Activated CD4-positive, alpha-beta T cell treated with anti-CD3 and anti-CD28 coated beads for 36 hours (primary cell): Measurements from ENCODE around the gene TMEM62. TPM values are rescaled to one million over a fixed set of nuclear protein-coding genes. Genes with fewer than 3 reads are reported as not detected.

Experiments
- ATAC-seq: fragments of 200-7000 bp; cut with Tn5 transposase; one replicate; pipeline ENCODE4 v1.10.0; 2021; ENCODE audit warnings: mild to moderate bottlenecking, moderate library complexity
- CTCF ChIA-PET: fragments of 350-600 bp; sonication (Branson Sonifier 250); formaldehyde crosslinking; loops from one replicate; lab custom pipeline; 2021; ENCODE audit warnings: antibody characterized with exemption; lab: Charles Lee
- POLR2A ChIA-PET: fragments of 350-600 bp; sonication (Branson Sonifier 250); formaldehyde crosslinking; loops from one replicate; lab custom pipeline; 2021; ENCODE audit warnings: antibody characterized with exemption, inconsistent platforms; lab: Charles Lee
- DNase-seq: peaks from one replicate; pipeline ENCODE4 v3.0.0-alpha.2; 2020
- H3K27ac Mint-ChIP-seq: one replicate; pipeline ENCODE4 v1.8.0; 2021; ENCODE audit warnings: mixed read lengths
- H3K27me3 Mint-ChIP-seq: one replicate; pipeline ENCODE4 v1.8.0; 2021; ENCODE audit warnings: mixed read lengths
- H3K36me3 Mint-ChIP-seq: one replicate; pipeline ENCODE4 v1.8.0; 2021; ENCODE audit warnings: low read depth, mixed read lengths
- H3K4me1 Mint-ChIP-seq: one replicate; pipeline ENCODE4 v1.8.0; 2021; ENCODE audit warnings: mixed read lengths
- H3K4me3 Mint-ChIP-seq: one replicate; pipeline ENCODE4 v1.8.0; 2021; ENCODE audit warnings: mild to moderate bottlenecking, moderate library complexity, mixed read lengths
- H3K9me3 Mint-ChIP-seq: one replicate; pipeline ENCODE4 v1.8.0; 2021; ENCODE audit warnings: low read depth, mixed read lengths
- intact Hi-C, 2 experiments: fragments of 100-400 bp; cut with DNase I in 1 of 2; cut with micrococcal nuclease in 1 of 2; formaldehyde crosslinking; loops; one replicate each; pipeline versions ENCODE4 v1.14.2 to v1.15.1; 2022 to 2024; cut with DNase I, micrococcal nuclease
- total RNA-seq, 2 experiments: library from RNA; stranded (reverse); gene quantifications; one replicate each; pipeline ENCODE4 v1.2.3, GENCODE V29; 2021

Gene TMEM62
- total RNA-seq, 2 experiments from 2014 or later, result 10.9 to 12.9 TPM

GRCh38 chr15:43100971-43101370 is 32.4 kb upstream of the TMEM62 start:
- intact Hi-C loops, result loop anchor here in 1 of 2 experiments (10.0 kb wide), 1 partner anchor 526 kb away; the partner anchor contains the start of gene STARD9
- Mint-ChIP-seq H3K4me1 (peaks cover 68% of the 10 kb centered on the region), H3K36me3 (peaks cover 46% of the 10 kb centered on the region), H3K9me3 (no peaks in the 10 kb centered on the region), H3K4me3 (no peak overlapping the region), H3K27ac (no peak overlapping the region), H3K27me3 (no peaks in the 10 kb centered on the region)
- ChIA-PET POLR2A (no interaction called here), CTCF (interaction anchor here (0.6 kb wide), 1 partner anchor 793 kb away, joined by 3 read pairs; no protein-coding TSS in a partner anchor)
- DNase-seq, result no peak
- ATAC-seq, result no peak

GRCh38 chr15:43102187-43102586 is 31.2 kb upstream of the TMEM62 start:
- Mint-ChIP-seq H3K4me3 (no peak overlapping the region), H3K27ac (no peak overlapping the region), H3K4me1 (peaks cover 63% of the 10 kb centered on the region), H3K9me3 (no peaks in the 10 kb centered on the region), H3K36me3 (peaks cover 42% of the 10 kb centered on the region), H3K27me3 (no peaks in the 10 kb centered on the region)
- ATAC-seq (no peak), DNase-seq (no peak)
- ChIA-PET CTCF (interaction anchor here (0.8 kb wide), 1 partner anchor 102 kb away, joined by 3 read pairs; no protein-coding TSS in a partner anchor), POLR2A (no interaction called here)
- intact Hi-C loops, result loop anchor here in 1 of 2 experiments (10.0 kb wide), 1 partner anchor 527 kb away; the partner anchor contains the start of gene STARD9

- no peak for DNase-seq
- Mint-ChIP-seq H3K27ac (no peak overlapping the region), H3K4me1 (peaks cover 52% of the 10 kb centered on the region), H3K36me3 (peaks cover 35% of the 10 kb centered on the region), H3K4me3 (no peak overlapping the region), H3K27me3 (no peaks in the 10 kb centered on the region), H3K9me3 (no peaks in the 10 kb centered on the region)
- ChIA-PET POLR2A (interaction anchor here (0.5 kb wide), 1 partner anchor 634 kb away, joined by 3 read pairs; no protein-coding TSS in a partner anchor), CTCF (no interaction called here)
- ATAC-seq, result no peak
- intact Hi-C loops, result loop anchor here in 1 of 2 experiments (10.0 kb wide), 1 partner anchor 529 kb away; the partner anchor contains the start of gene STARD9
Observed at GRCh38 chr15:43103907-43104306, 29.5 kb upstream of the TMEM62 start.

GRCh38 chr15:43104426-43104825 is 29.0 kb upstream of the TMEM62 start:
- POLR2A ChIA-PET, result interaction anchor here (0.5 kb wide), 1 partner anchor 633 kb away, joined by 3 read pairs; no protein-coding TSS in a partner anchor

GRCh38 chr15:43105077-43105736 is 28.2 kb upstream of the TMEM62 start:
- CTCF ChIA-PET, result no interaction called here

More at GRCh38 chr15:43104426-43104825, 29.0 kb upstream of the TMEM62 start:
- Mint-ChIP-seq H3K9me3 (no peaks in the 10 kb centered on the region), H3K27ac (no peak overlapping the region), H3K4me1 (peaks cover 52% of the 10 kb centered on the region), H3K27me3 (no peaks in the 10 kb centered on the region), H3K36me3 (peaks cover 35% of the 10 kb centered on the region), H3K4me3 (peak overlapping the region; percentile 32)
- intact Hi-C loops, result loop anchor here in 1 of 2 experiments (10.0 kb wide), 1 partner anchor 530 kb away; the partner anchor contains the start of gene STARD9
- CTCF ChIA-PET, result no interaction called here
- DNase-seq, result no peak
- no peak for ATAC-seq

GRCh38 chr15:43105778-43106485 is 27.5 kb upstream of the TMEM62 start, which contains the start of gene UBR1:
UBR1 (minus strand) TSS chr15:43106038; CDS start chr15:43106022, 16 bp downstream.
- H3K4me1 Mint-ChIP-seq, result peaks cover 41% of the 10 kb centered on the region
- ChIA-PET POLR2A (no interaction called here), CTCF (interaction anchor here (0.7 to 2.4 kb wide), 6 partner anchors 8 to 371 kb away, joined by 3 to 7 read pairs (median 4); no protein-coding TSS in a partner anchor)
- peaks cover 24% of the 10 kb centered on the region for H3K36me3 Mint-ChIP-seq
- intact Hi-C loops, result loop anchor here (1.0 to 10.0 kb wide), 12 partner anchors 17 to 641 kb away; partner anchors contain the start of genes CCNDBP1 (in 1 of the 2), CDAN1 (in 1 of the 2), LCMT2 (in 1 of the 2) and PDIA3 (in 1 of the 2)
- ATAC-seq (peak; percentile 94), DNase-seq (peak; percentile 95)
- H3K4me3 Mint-ChIP-seq, result peak within 1 kb of the TSS; percentile 93
- H3K27ac Mint-ChIP-seq, result peak within 1 kb of the TSS; percentile 96
- H3K27me3 Mint-ChIP-seq, result no peaks in the 10 kb centered on the region
- H3K9me3 Mint-ChIP-seq, result no peaks in the 10 kb centered on the region

More at GRCh38 chr15:43105077-43105736, 28.2 kb upstream of the TMEM62 start:
- H3K4me3 Mint-ChIP-seq, result peak overlapping the region; percentile 93
- peak; percentile 45 for DNase-seq
- H3K27me3 Mint-ChIP-seq, result no peaks in the 10 kb centered on the region
- peaks cover 48% of the 10 kb centered on the region for H3K4me1 Mint-ChIP-seq
- no peaks in the 10 kb centered on the region for H3K9me3 Mint-ChIP-seq
- intact Hi-C loops, result loop anchor here in 1 of 2 experiments (5.0 to 10.0 kb wide), 2 partner anchors 530 to 642 kb away; partner anchors contain the start of genes PDIA3 and STARD9
- peak overlapping the region; percentile 96 for H3K27ac Mint-ChIP-seq
- H3K36me3 Mint-ChIP-seq, result peaks cover 31% of the 10 kb centered on the region
- POLR2A ChIA-PET, result no interaction called here
- peak; percentile 47 for ATAC-seq

GRCh38 chr15:43106486-43106829 is 26.9 kb upstream of the TMEM62 start:
- ATAC-seq (no peak), DNase-seq (no peak)
- intact Hi-C loops, result loop anchor here (1.0 to 10.0 kb wide), 12 partner anchors 16 to 641 kb away; partner anchors contain the start of genes CCNDBP1 (in 1 of the 2), CDAN1 (in 1 of the 2), LCMT2 (in 1 of the 2) and PDIA3 (in 1 of the 2)
- H3K4me1 Mint-ChIP-seq, result peaks cover 36% of the 10 kb centered on the region
- no peaks in the 10 kb centered on the region for H3K27me3 Mint-ChIP-seq
- POLR2A ChIA-PET, result no interaction called here
- peak overlapping the region; percentile 96 for H3K27ac Mint-ChIP-seq
- CTCF ChIA-PET, result interaction anchor here (0.7 to 2.4 kb wide), 7 partner anchors 9 to 372 kb away, joined by 3 to 7 read pairs (median 4); no protein-coding TSS in a partner anchor
- peak overlapping the region; percentile 93 for H3K4me3 Mint-ChIP-seq
- peaks cover 19% of the 10 kb centered on the region for H3K36me3 Mint-ChIP-seq
- no peaks in the 10 kb centered on the region for H3K9me3 Mint-ChIP-seq

- intact Hi-C loops, result loop anchor here (2.0 to 10.0 kb wide), 5 partner anchors 15 to 640 kb away; partner anchors contain the start of genes PDIA3 (in 1 of the 2), STARD9 (in 1 of the 2), TP53BP1 (in 1 of the 2) and ZNF106 (in 1 of the 2)
- H3K36me3 Mint-ChIP-seq, result peaks cover 10% of the 10 kb centered on the region
- CTCF ChIA-PET, result interaction anchor here (0.7 to 2.4 kb wide), 2 partner anchors 9 to 11 kb away, joined by 4 to 6 read pairs; no protein-coding TSS in a partner anchor
- H3K9me3 Mint-ChIP-seq, result no peaks in the 10 kb centered on the region
- H3K27me3 Mint-ChIP-seq, result no peaks in the 10 kb centered on the region
- no peak overlapping the region for H3K4me3 Mint-ChIP-seq
- POLR2A ChIA-PET, result interaction anchor here (0.8 kb wide), 1 partner anchor 14 kb away, joined by 3 read pairs; no protein-coding TSS in a partner anchor
- peaks cover 27% of the 10 kb centered on the region for H3K4me1 Mint-ChIP-seq
- ATAC-seq, result no peak
- no peak for DNase-seq
- no peak overlapping the region for H3K27ac Mint-ChIP-seq
Observed at GRCh38 chr15:43107751-43108150, 25.6 kb upstream of the TMEM62 start.

- no peaks in the 10 kb centered on the region for H3K9me3 Mint-ChIP-seq
- no peaks in the 10 kb centered on the region for H3K36me3 Mint-ChIP-seq
- peaks cover 5% of the 10 kb centered on the region for H3K27me3 Mint-ChIP-seq
- no peak overlapping the region for H3K27ac Mint-ChIP-seq
- DNase-seq, result no peak
- no peak overlapping the region for H3K4me3 Mint-ChIP-seq
- intact Hi-C loops, result no loop called here
- ChIA-PET CTCF (no interaction called here), POLR2A (interaction anchor here (0.6 kb wide), 1 partner anchor 637 kb away, joined by 6 read pairs; no protein-coding TSS in a partner anchor)
- no peak for ATAC-seq
- peaks cover 3% of the 10 kb centered on the region for H3K4me1 Mint-ChIP-seq
Observed at GRCh38 chr15:43111354-43111753, 22.0 kb upstream of the TMEM62 start.

GRCh38 chr15:43118286-43118685 is 15.1 kb upstream of the TMEM62 start:
- Mint-ChIP-seq H3K27ac (no peak overlapping the region), H3K9me3 (no peaks in the 10 kb centered on the region), H3K4me3 (no peak overlapping the region), H3K4me1 (peaks cover 10% of the 10 kb centered on the region), H3K36me3 (no peaks in the 10 kb centered on the region), H3K27me3 (peaks cover 6% of the 10 kb centered on the region)
- intact Hi-C loops, result no loop called here
- ATAC-seq, result no peak
- no peak for DNase-seq
- CTCF ChIA-PET, result interaction anchor here (1.2 kb wide), 1 partner anchor 11 kb away, joined by 6 read pairs; no protein-coding TSS in a partner anchor
- POLR2A ChIA-PET, result no interaction called here
